WERI-Rb-1 (cell line): ENCODE data around the gene BSND.
"Not testable (repeated sequence)": the region's sequence is repeated elsewhere in the genome, so short reads cannot be mapped to it uniquely, and the experiment has no call there.

Experiments
- DNase-seq: peaks from one replicate; pipeline ENCODE4 v3.0.0-alpha.2; 2020
- H3K27ac ChIP-seq: fragments of 250-450 bp; sonication (Bioruptor Pico); 2 replicates; pipeline ENCODE4 v1.5.1; 2020; ENCODE audit warnings: mild to moderate bottlenecking, moderate library complexity
- H3K27me3 ChIP-seq: fragments of 250-450 bp; sonication (Bioruptor Pico); 2 replicates; pipeline ENCODE4 v1.5.1; 2021; ENCODE audit warnings: mild to moderate bottlenecking, low read depth, moderate library complexity; ENCODE audit not compliant: insufficient read depth, severe bottlenecking
- H3K36me3 ChIP-seq: fragments of 250-450 bp; sonication (Bioruptor Pico); 2 replicates; pipeline ENCODE4 v1.5.1; 2020; ENCODE audit warnings: mild to moderate bottlenecking, moderate library complexity
- H3K4me3 ChIP-seq: 2 replicates; pipeline ENCODE4 v1.5.1; 2011; ENCODE audit warnings: low read depth, mild to moderate bottlenecking, control low read depth, low read length
- H3K9me3 ChIP-seq: fragments of 250-450 bp; sonication (Bioruptor Pico); 2 replicates; pipeline ENCODE4 v1.5.1; 2021; ENCODE audit warnings: mild to moderate bottlenecking, moderate library complexity; ENCODE audit not compliant: severe bottlenecking
- TF ChIP-seq, protein P1 (sequence below): IDR thresholded peaks from 2 replicates; pipeline ENCODE4 v1.5.1; 2011; ENCODE audit warnings: low read depth, mild to moderate bottlenecking, control low read depth, inconsistent platforms, low read length

Gene BSND

DNA sequence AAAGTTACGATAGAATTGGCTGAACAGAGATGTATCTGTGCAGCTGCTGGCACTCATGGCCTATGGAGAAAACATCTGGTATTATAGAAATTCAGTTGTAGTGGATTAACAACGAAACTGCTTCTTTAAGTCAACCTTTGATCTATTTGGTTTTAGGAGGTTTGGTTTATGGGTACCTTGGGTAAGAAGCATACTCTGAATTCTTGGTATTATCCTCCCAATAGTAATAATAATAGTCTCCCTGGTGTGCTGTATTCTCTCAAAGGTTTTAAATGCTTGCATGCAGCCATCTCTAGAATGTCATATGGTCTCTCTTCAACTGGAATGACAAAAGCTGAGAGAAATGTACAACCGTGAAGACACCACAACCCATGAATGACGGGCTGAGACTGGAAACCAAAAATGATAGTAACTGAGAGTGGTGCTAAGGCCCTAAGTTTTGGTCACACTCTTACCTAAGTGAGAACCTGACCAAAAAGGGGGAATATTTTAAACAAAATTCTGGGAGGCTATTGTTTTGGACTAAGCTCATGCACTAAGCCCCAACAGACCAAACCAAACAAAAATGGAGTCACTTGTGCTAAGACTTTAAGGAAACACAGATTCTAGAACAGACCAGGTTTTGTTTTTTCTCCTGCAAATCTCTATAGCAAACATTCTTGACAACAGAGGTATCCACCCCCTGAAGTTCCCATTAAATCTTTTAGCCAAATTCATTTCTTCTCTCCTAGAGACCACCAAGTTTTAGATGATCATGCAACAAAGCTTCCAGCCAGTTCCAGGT is 35.9 kb upstream of the BSND start:
- TF ChIP-seq, protein P1, sequence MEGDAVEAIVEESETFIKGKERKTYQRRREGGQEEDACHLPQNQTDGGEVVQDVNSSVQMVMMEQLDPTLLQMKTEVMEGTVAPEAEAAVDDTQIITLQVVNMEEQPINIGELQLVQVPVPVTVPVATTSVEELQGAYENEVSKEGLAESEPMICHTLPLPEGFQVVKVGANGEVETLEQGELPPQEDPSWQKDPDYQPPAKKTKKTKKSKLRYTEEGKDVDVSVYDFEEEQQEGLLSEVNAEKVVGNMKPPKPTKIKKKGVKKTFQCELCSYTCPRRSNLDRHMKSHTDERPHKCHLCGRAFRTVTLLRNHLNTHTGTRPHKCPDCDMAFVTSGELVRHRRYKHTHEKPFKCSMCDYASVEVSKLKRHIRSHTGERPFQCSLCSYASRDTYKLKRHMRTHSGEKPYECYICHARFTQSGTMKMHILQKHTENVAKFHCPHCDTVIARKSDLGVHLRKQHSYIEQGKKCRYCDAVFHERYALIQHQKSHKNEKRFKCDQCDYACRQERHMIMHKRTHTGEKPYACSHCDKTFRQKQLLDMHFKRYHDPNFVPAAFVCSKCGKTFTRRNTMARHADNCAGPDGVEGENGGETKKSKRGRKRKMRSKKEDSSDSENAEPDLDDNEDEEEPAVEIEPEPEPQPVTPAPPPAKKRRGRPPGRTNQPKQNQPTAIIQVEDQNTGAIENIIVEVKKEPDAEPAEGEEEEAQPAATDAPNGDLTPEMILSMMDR = no peak
- no peak for DNase-seq
- H3K27ac ChIP-seq = no peak overlapping the region

DNA sequence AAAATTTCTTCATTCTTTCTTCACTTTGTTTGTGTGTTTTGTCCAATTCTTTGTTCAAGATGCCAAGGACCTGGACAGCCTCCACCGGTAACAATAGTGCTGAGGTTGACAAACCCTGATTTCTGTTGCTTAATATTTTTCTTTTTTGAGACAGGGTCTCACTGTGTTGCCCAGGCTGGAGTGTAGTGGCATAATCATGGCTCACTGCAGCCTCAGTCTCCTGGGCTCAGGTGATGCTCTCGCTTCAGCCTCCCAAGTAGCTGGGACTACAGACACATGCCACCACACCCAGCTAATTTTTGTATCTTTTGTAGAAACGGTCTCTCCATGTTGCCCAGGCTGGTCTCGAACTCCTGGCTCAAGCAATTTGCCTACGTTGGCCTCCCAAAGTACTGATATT is 34.9 kb upstream of the BSND start:
- not testable (repeated sequence) for H3K27me3 ChIP-seq, H3K9me3 ChIP-seq, H3K4me3 ChIP-seq, H3K36me3 ChIP-seq, H3K27ac ChIP-seq, DNase-seq

More for the DNA sequence above, 35.9 kb upstream of the BSND start:
- Histone ChIP-seq H3K27me3 (no peaks in the 10 kb centered on the region), H3K4me3 (no peak overlapping the region), H3K36me3 (no peaks in the 10 kb centered on the region), H3K9me3 (no peaks in the 10 kb centered on the region)

GRCh38 chr1:54965624-54966340 is 33.0 kb upstream of the BSND start:
- TF ChIP-seq, protein P1 = no peak
- Histone ChIP-seq H3K27me3 (no peaks in the 10 kb centered on the region), H3K9me3 (no peaks in the 10 kb centered on the region), H3K4me3 (no peak overlapping the region), H3K36me3 (no peaks in the 10 kb centered on the region), H3K27ac (no peak overlapping the region)
- no peak for DNase-seq

DNA sequence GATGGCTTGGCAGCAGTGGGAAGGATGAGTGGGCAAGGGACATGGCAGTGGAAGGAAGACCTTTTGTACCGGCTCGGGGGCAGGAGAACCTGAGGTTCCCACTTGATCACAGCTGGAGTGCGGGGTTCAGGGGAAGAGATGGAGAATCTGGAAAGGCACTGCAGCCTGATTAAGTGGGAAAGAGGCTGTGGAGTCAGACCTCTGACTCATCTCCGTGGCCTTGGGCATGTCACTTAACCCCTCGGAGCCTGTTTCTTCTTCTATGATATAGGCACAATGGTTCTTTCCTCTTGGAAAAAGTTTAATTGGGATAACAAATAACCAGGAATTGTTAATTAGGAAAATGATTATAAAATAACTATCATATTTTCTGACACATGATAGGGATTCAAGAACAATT is 31.4 kb upstream of the BSND start:
- TF ChIP-seq, protein P1 = no peak
- no peaks in the 10 kb centered on the region for H3K36me3 ChIP-seq
- no peak overlapping the region for H3K27ac ChIP-seq
- no peaks in the 10 kb centered on the region for H3K27me3 ChIP-seq
- no peak for DNase-seq
- H3K9me3 ChIP-seq = no peaks in the 10 kb centered on the region
- H3K4me3 ChIP-seq = no peak overlapping the region

GRCh38 chr1:54968551-54968950 is 30.2 kb upstream of the BSND start:
- Histone ChIP-seq H3K9me3 (no peaks in the 10 kb centered on the region), H3K27me3 (no peaks in the 10 kb centered on the region), H3K36me3 (no peaks in the 10 kb centered on the region), H3K4me3 (no peak overlapping the region), H3K27ac (no peak overlapping the region)
- TF ChIP-seq, protein P1 = no peak
- no peak for DNase-seq

- TF ChIP-seq, protein P1 = no peak
- DNase-seq = no peak
- Histone ChIP-seq H3K27ac (no peak overlapping the region), H3K27me3 (no peaks in the 10 kb centered on the region), H3K36me3 (no peaks in the 10 kb centered on the region), H3K4me3 (no peak overlapping the region), H3K9me3 (no peaks in the 10 kb centered on the region)
These were observed 28.9 kb upstream of the BSND start for GRCh38 chr1:54969879-54970278.
